SKM-1 treated with dmso at 0.1 percent for 144 hours (cell line): ENCODE data around the gene DLG2.

Source experiments
- DNase-seq: peaks from one replicate; lab custom pipeline; 2025; ENCODE audit not compliant: unreplicated experiment; lab: John Stamatoyannopoulos, UW

DLG2 gene

GRCh38 chr11:83909579-83910534, 1717.3 kb downstream of the DLG2 start:
- no peak for DNase-seq

DNA sequence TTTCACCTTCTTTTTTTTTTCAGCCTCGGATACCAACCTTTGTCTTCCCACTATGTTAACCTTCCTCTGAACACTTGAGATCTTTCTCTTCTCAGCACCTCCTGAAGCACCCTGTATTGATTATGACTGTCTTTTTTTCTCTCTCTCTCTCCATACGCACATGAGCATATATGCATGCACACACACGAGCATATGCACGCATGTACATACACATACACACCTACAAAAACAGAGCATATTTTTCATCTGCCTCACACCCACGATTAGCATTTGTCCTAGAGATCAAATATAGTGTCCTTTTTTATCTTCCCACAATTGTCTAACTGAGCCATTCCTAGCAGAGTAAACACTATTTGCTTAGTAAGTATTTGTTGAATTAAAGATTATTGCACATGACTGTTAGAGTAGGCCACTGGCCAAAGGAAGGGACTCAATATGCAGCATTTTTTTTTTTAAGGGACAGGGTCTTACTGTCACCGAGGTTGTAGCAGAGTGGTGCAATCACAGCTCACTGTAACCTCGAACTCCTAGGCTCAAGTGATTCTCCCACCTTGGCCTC, 1718.8 kb downstream of the DLG2 start:
- DNase-seq, result no peak

DNA sequence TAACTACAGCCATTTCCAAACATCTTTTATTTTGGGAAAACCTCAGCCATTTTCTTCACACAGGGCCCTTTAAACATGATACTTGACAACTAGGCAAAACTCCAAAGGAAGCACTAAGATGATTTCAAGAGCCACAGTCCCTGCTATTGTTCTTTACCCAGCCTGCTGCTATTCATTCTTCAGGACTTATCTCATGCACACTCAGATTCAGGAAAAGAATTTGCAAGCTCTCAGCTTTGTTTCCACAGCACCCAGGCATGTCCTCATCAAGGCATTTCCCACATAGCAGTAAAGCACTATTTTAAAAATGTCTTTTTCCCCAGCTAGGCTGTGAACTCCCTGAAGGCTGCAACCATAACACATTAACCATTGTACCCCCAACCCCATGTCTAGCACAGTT, 1731.6 kb downstream of the DLG2 start:
- no peak for DNase-seq

GRCh38 chr11:83881428-83881827, 1745.7 kb downstream of the DLG2 start:
- no peak for DNase-seq

GRCh38 chr11:83871054-83871453, 1756.1 kb downstream of the DLG2 start:
- no peak for DNase-seq

DNA sequence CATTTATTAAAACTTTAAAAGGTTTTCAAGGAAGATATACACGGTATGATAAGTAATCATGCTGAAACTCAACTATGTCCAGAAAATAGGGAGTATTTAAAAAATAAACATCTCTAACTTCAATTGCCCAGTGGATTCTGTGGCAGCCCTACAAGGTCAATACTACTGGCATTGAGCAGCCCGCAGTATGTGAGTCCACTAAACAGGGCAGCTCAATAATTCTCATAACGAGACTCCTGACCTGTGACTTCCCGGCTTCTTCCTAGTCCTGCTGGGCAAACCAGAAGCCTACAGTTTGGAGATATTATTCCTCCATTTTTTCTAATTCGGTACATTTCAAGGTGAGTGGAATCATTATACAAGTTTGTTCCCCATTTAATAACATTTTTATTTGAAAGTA, 1760.5 kb downstream of the DLG2 start:
- DNase-seq, result no peak

DNA sequence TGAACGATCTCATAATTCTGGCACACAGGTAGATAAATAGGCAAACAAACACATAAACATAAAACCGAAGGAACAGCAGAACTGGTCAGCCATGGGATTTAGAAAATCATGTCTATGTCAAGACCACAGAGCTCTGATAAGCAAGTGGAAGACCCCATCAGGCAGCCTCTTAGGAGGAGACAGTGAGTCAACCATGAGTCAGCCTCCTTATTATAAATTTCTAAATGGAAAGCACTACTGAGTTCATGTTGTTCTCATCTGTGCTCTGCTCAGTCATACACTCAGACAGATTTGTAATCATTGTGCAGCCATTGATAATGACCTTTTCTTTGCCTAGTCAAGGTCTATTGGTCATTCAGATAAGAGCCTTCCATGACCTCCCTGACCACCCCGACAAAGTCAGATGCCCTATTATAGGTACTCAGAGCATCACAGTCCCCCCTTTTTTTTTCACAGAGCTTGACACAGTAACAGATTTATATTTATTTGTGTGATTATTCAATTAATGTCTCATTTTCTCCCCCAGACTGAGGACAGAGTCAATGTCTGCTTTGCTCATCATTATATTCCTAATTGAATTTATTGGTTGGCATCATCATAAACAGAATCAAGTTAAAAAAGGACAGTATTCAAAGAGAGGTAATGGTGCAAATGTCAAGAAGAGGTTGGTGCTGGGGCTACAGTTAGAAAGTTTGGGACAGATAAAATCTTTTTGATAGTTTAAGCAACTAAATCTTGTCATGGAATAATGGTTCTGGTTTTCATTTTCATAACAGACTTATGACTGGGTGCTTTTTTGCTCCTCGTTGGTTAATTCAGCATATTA, 1761.3 kb downstream of the DLG2 start:
- DNase-seq, result no peak

GRCh38 chr11:83864412-83865057, 1762.6 kb downstream of the DLG2 start:
- no peak for DNase-seq

- no peak for DNase-seq
These were observed 1763.9 kb downstream of the DLG2 start for GRCh38 chr11:83863272-83863671.

- no peak for DNase-seq
These were observed 1764.5 kb downstream of the DLG2 start for GRCh38 chr11:83862691-83863090.

DNA sequence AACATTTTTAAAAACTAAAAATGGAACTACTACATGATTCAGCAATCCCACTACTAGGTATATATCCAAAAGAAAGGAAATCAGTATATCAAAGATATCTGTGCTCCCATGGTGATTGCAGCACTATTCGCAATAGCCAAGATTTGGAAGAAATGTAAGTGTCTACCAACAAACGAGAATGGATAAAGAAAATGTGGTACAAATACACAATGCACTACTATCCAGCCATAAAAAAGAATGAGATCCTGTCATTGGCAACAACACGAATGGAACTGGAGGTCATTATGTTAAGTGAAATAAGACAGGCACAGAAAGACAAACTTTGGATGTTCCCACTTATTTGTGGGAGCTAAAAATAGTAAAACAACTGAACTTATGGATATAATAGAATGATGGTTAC, 1765.1 kb downstream of the DLG2 start:
- no peak for DNase-seq

GRCh38 chr11:83858694-83859093, 1768.5 kb downstream of the DLG2 start:
- no peak for DNase-seq

GRCh38 chr11:83855237-83855636, 1771.9 kb downstream of the DLG2 start:
- no peak for DNase-seq

- no peak for DNase-seq
These were observed 1774.2 kb downstream of the DLG2 start for GRCh38 chr11:83852775-83853442.

- no peak for DNase-seq
These were observed 1775.1 kb downstream of the DLG2 start for GRCh38 chr11:83852012-83852411.

- DNase-seq, result no peak
These were observed 1779.6 kb downstream of the DLG2 start for GRCh38 chr11:83847467-83848034.

DNA sequence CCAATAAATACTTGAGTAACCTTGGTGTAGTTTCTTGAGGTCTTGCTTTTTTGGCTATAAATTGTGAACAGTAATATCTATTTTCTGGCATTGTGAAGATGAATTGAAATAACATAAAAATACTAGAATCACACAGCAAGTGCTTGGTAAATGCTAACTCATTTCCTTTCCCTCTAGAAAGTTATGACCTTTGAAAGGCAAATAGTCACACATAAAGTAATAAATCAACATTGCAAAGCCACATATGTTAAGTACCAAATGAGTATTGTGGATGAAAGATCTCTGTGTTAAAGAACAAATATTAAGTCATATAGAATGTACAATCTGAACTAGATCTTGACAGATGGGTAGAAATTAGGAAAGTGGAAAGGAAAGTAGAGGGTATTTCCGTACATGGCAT, 1781.3 kb downstream of the DLG2 start:
- no peak for DNase-seq

GRCh38 chr11:83840326-83840725, 1786.8 kb downstream of the DLG2 start:
- DNase-seq, result no peak

- DNase-seq, result peak; percentile 53
These were observed 1790.1 kb downstream of the DLG2 start for GRCh38 chr11:83836883-83837654.

DNA sequence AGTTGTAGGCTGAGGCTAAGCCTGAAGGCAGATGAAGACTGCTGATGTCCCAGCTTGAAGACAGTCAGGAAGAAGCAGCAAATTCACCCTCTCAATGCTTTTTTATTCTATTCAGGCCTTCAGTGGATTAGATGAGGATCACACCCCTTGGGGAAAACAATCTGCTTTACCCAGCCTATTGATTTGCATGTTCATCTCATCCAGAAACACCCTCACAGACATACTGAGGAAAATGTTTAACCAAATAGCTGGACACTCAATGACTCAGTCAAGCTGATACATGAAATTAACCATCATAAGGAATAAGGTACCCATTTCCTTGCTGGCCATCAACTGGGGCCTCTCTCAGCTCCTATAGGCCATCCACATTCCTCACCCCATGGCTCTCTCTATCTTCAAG, 1791.1 kb downstream of the DLG2 start:
- DNase-seq, result no peak
